HepG2 (cell line): Measurements from ENCODE around the gene ASAP2. TPM values are rescaled to one million over a fixed set of nuclear protein-coding genes. Genes with fewer than 3 reads are reported as not detected.

Experiments
- ATAC-seq: fragments of 200-7000 bp; cut with Tn5 transposase; 3 replicates; pipeline ENCODE4 v1.9.1; 2020; ENCODE audit warnings: mild to moderate bottlenecking, moderate library complexity
- BruUV-seq: library from RNA; stranded (reverse); fragments of 400-500 nt; replicated peaks from 2 replicates; lab custom pipeline; 2021; lab: Mats Ljungman, UMichigan
- CTCF ChIA-PET: fragments of 300-600 bp; formaldehyde crosslinking; extraction: SDS; loops from one replicate; lab custom pipeline; 2021; ENCODE audit warnings: low total read pairs, inconsistent platforms, low intra/inter-chr PET ratio; lab: Yijun Ruan, JAX
- POLR2A ChIA-PET: fragments of 350-600 bp; sonication (Branson Sonifier 250); formaldehyde crosslinking; loops from one replicate; lab custom pipeline; 2020; ENCODE audit warnings: antibody characterized with exemption, inconsistent platforms; lab: Yijun Ruan, JAX
- DNase-seq: peaks from one replicate; pipeline ENCODE4 v3.0.0-alpha.2; 2015; ENCODE audit warnings: low spot score
- FAIRE-seq: peaks from 3 replicates; lab custom pipeline; 2011; peaks lifted over from hg19 to GRCh38; lab: Jason Lieb, UNC
- H2AFZ ChIP-seq: one replicate; pipeline ENCODE4 v1.6.1; 2011; ENCODE audit warnings: low read length, inconsistent platforms
- H3K27ac ChIP-seq: fragments of 300-600 bp; 3 replicates; pipeline ENCODE4 v1.8.0; 2011; ENCODE audit warnings: mixed run types, mild to moderate bottlenecking, mixed read lengths, low read length, inconsistent platforms; ENCODE audit not compliant: insufficient read depth; ENCODE audit errors: extremely low read length
- H3K27me3 ChIP-seq, 2 experiments: fragments of 200-600 bp in 1 of 2; 2 replicates in 1 of 2; 3 replicates in 1 of 2; pipeline versions ENCODE4 v1.6.0 to v1.8.0; 2011; ENCODE audit warnings: low read length in 2 of 2, mild to moderate bottlenecking in 2 of 2, moderate library complexity in 2 of 2, inconsistent platforms in 1 of 2; ENCODE audit not compliant: insufficient read depth in 2 of 2, control insufficient read depth in 1 of 2
- H3K36me3 ChIP-seq, 2 experiments: fragments of 200-600 bp in 1 of 2; replicated peaks in 1 of 2; 2 replicates in 1 of 2; 3 replicates in 1 of 2; pipeline versions ENCODE4 v1.5.1 to v1.8.0; 2011; ENCODE audit warnings: low read length in 2 of 2, inconsistent platforms in 1 of 2; ENCODE audit not compliant: insufficient read depth in 2 of 2, control insufficient read depth in 1 of 2
- H3K4me1 ChIP-seq: 2 replicates; pipeline ENCODE4 v1.5.1; 2012; ENCODE audit warnings: low read length, inconsistent platforms; ENCODE audit not compliant: insufficient read depth
- H3K4me2 ChIP-seq: 2 replicates; pipeline ENCODE4 v1.6.0; 2011; ENCODE audit warnings: low read depth, low read length, inconsistent platforms
- H3K4me3 ChIP-seq, 3 experiments: fragments of 200-600 bp in 1 of 3; sonication (generic), shearing (Covaris generic) in 1 of 3; replicated peaks in 1 of 3; 2 replicates each; pipeline ENCODE4 v1.5.1; 2011 to 2016; ENCODE audit warnings: low read length in 3 of 3, inconsistent platforms in 2 of 3, low read depth in 2 of 3, mild to moderate bottlenecking in 2 of 3, control low read depth in 1 of 3, mixed read lengths in 1 of 3; ENCODE audit not compliant: insufficient read depth in 1 of 3
- H3K79me2 ChIP-seq: one replicate; pipeline ENCODE4 v1.6.1; 2011; ENCODE audit warnings: low read length, inconsistent platforms; ENCODE audit not compliant: insufficient read depth
- H3K9ac ChIP-seq: 2 replicates; pipeline ENCODE4 v1.6.0; 2011; ENCODE audit warnings: mild to moderate bottlenecking, low read depth, low read length, inconsistent platforms; ENCODE audit not compliant: insufficient read depth
- H3K9me3 ChIP-seq: 2 replicates; pipeline ENCODE4 v1.5.1; 2012; ENCODE audit warnings: mild to moderate bottlenecking, low read length
- H4K20me1 ChIP-seq: 2 replicates; pipeline ENCODE4 v1.6.0; 2011; ENCODE audit warnings: inconsistent platforms, mild to moderate bottlenecking, low read length, moderate library complexity; ENCODE audit not compliant: insufficient read depth
- CBX2 ChIP-seq, 2 experiments: fragments of 200-600 bp in 1 of 2; sonication (generic); formaldehyde crosslinking in 1 of 2; IDR thresholded peaks; 2 replicates each; pipeline versions ENCODE4 v1.7.0 to v1.8.1; 2018 to 2022; ENCODE audit warnings: low read depth in 2 of 2, low read length in 1 of 2, mild to moderate bottlenecking in 1 of 2, missing genetic modification reagents in 1 of 2
- HNF1A ChIP-seq, 2 experiments: sonication (generic) in 1 of 2; formaldehyde crosslinking in 1 of 2; IDR thresholded peaks; 2 replicates each; pipeline versions ENCODE4 v1.4.0 to v1.6.1; 2016 to 2020; ENCODE audit warnings: borderline replicate concordance in 1 of 2, low read depth in 1 of 2, mild to moderate bottlenecking in 1 of 2, missing genetic modification reagents in 1 of 2
- MTA3 ChIP-seq: sonication (generic); formaldehyde crosslinking; IDR thresholded peaks from 2 replicates; pipeline ENCODE4 v1.4.0; 2020; ENCODE audit warnings: missing genetic modification reagents
- ZFP82 ChIP-seq: sonication (generic); formaldehyde crosslinking; IDR thresholded peaks from 2 replicates; pipeline ENCODE4 v1.5.1; 2020; ENCODE audit warnings: mild to moderate bottlenecking, missing genetic modification reagents, borderline replicate concordance
- ZNF782 ChIP-seq: sonication (generic); formaldehyde crosslinking; IDR thresholded peaks from 2 replicates; pipeline ENCODE4 v1.4.0; 2020; ENCODE audit warnings: missing genetic modification reagents, mild to moderate bottlenecking, borderline replicate concordance
- ZSCAN25 ChIP-seq: sonication (generic); formaldehyde crosslinking; IDR thresholded peaks from 2 replicates; pipeline ENCODE4 v1.8.0; 2022; ENCODE audit warnings: mild to moderate bottlenecking, missing genetic modification reagents
- WGBS: methylation state at CpG from one replicate; pipeline ENCODE4 v1.1.6; 2017; ENCODE audit warnings: low lambda C conversion rate; 5-methylcytosine and 5-hydroxymethylcytosine counted together
- in situ Hi-C: cut with HindIII; loops from 2 replicates; pipeline ENCODE4 v1.10.0; 2017; ENCODE audit warnings: low pct_unique_long_range_greater_than_20kb; ENCODE audit not compliant: extremely low pct_ligation_motif_present
- intact Hi-C: fragments of 100-400 bp; cut with micrococcal nuclease; formaldehyde crosslinking; loops from one replicate; pipeline ENCODE4 v1.10.0; 2022; ENCODE audit not compliant: unreplicated experiment
- polyA plus RNA-seq, 8 experiments: library from polyadenylated mRNA; depleted of rRNA in 3 of 8; stranded (reverse) in 7 of 8; unstranded in 1 of 8; fragments of >200 nt; fragmentation: Illumina TruSeq in 4 of 8; extraction: Trizol in 4 of 8; gene quantifications; 2 replicates each; pipeline versions ENCODE4 v1.2.1 to v1.2.3, GENCODE V29; 2011 to 2016; ENCODE audit warnings: low read depth in 4 of 8, missing spikeins in 1 of 8, mixed read lengths in 1 of 8; ENCODE audit not compliant: insufficient read depth in 1 of 8
- total RNA-seq, 5 experiments: library from RNA; depleted of rRNA; stranded (reverse); fragments of >200 nt; fragmentation: Illumina TruSeq; extraction: Trizol; gene quantifications; 2 replicates each; pipeline ENCODE4 v1.2.3, GENCODE V29; 2016; ENCODE audit warnings: low read depth in 1 of 5

ASAP2 gene
- total and polyA plus RNA-seq, 2 of the 13 experiments (the other 11 are each of a cell fraction or from before 2014, with no cell fraction given): 7.3 to 22.3 TPM

- TF ChIP-seq ZFP82 (no peak), ZSCAN25 (CRISPR knock-in tag) (no peak), ZNF782 (no peak), CBX2 (IDR thresholded peaks at IDR 0.05; ENCODE audit: low read depth, low read length) (no peak), CBX2 (CRISPR knock-in tag; IDR thresholded peaks at IDR 0.05; ENCODE audit: low read depth) (no peak), HNF1A (IDR thresholded peaks at IDR 0.05; ENCODE audit: low read depth) (no peak), HNF1A (CRISPR knock-in tag; IDR thresholded peaks at IDR 0.05; ENCODE audit: borderline replicate concordance) (no peak)
Measured at GRCh38 chr2:9343524-9343923, 136.9 kb downstream of the ASAP2 start (continued).

- ATAC-seq (no peak), FAIRE-seq (no peak), DNase-seq (no peak)
- H3K4me3 ChIP-seq: no peak overlapping the region
- ChIA-PET POLR2A (no interaction called here), CTCF (no interaction called here)
- peaks cover 8 to 17% of the 10 kb centered on the region in 2 experiments for H3K36me3 ChIP-seq
- no peaks in the 10 kb centered on the region for H3K79me2 ChIP-seq
- H3K27me3 ChIP-seq: no peaks in the 10 kb centered on the region
- H4K20me1 ChIP-seq: no peaks in the 10 kb centered on the region
- no peak overlapping the region for H2AFZ ChIP-seq
- WGBS: 95% methylated on average over 10 of the region's 10 CpGs
- H3K4me1 ChIP-seq: peaks cover 17% of the 10 kb centered on the region
- no peaks in the 10 kb centered on the region for H3K9me3 ChIP-seq
- no peak for TF ChIP-seq MTA3
- intact Hi-C loops: no loop called here
- no peak overlapping the region for H3K4me2 ChIP-seq
- BruUV-seq: no TSS peak
- in situ Hi-C loops: no loop called here
- no peak overlapping the region for H3K9ac ChIP-seq
- H3K27ac ChIP-seq: no peak overlapping the region
Measured at GRCh38 chr2:9344434-9344833, 137.8 kb downstream of the ASAP2 start.
